Peyer's patch (tissue), 4 donors: ENCODE results near the gene ERVFRD-1. TPM values are rescaled to one million over a fixed set of nuclear protein-coding genes. Genes with fewer than 3 reads are reported as not detected.

Experiments used
- small RNA-seq, 2 donors: library from RNA; depleted of rRNA; stranded (forward); fragments of <200 nt; gene quantifications; one replicate each; pipeline ENCODE3, GENCODE V24; 2016
- total RNA-seq, 4 donors: library from RNA; depleted of rRNA; stranded (reverse); fragments of >200 nt; gene quantifications; one replicate each; pipeline ENCODE4 v1.1.0, GENCODE V29; 2016

Gene ERVFRD-1
- total RNA-seq, 4 donors from 2014 or later: not detected

Small RNA genes lying within 50 kb of the gene (small RNA-seq; reads per million reads assigned to genes)
- 0 reads per million in 2 donors for gene AL136139.1

Other genes starting within 250 kb of the ERVFRD-1 start
- gene GCM2, start 229.7 kb downstream of the ERVFRD-1 start, total RNA-seq: not detected
- gene SYCP2L, start 224.7 kb downstream of the ERVFRD-1 start, total RNA-seq: 1 to 10 TPM in 1 of 4 donors, under 1 TPM in 1, not detected in 2; 0.67 to 5.0 TPM
- gene ELOVL2, start 67.4 kb downstream of the ERVFRD-1 start, total RNA-seq: under 1 TPM in 2 of 4 donors, not detected in 2; 0.18 to 0.27 TPM
- gene SMIM13, start 17.9 kb downstream of the ERVFRD-1 start, total RNA-seq: 1 to 10 TPM; 4.1 to 6.3 (median 4.7) TPM
- 10 to 100 TPM; 63.9 to 97.0 (median 87.5) TPM for gene NEDD9, start 120.9 kb upstream of the ERVFRD-1 start, total RNA-seq